Type B pancreatic cell (in vitro differentiated cells): ENCODE results near the gene MANBA. TPM values are rescaled to one million over a fixed set of nuclear protein-coding genes. Genes with fewer than 3 reads are reported as not detected.

Source experiments
- DNase-seq: peaks from one replicate; pipeline ENCODE4 v3.0.0; 2021; ENCODE audit warnings: mixed read lengths; ENCODE audit not compliant: unreplicated experiment; ENCODE audit errors: extremely low spot score
- H3K27ac Mint-ChIP-seq: 2 replicates; pipeline ENCODE4 v1.8.0; 2021; ENCODE audit warnings: mild to moderate bottlenecking, mixed read lengths
- H3K27me3 Mint-ChIP-seq: 2 replicates; pipeline ENCODE4 v1.8.0; 2021; ENCODE audit warnings: mixed read lengths
- H3K36me3 Mint-ChIP-seq: 2 replicates; pipeline ENCODE4 v1.8.0; 2021; ENCODE audit warnings: mixed read lengths
- H3K4me1 Mint-ChIP-seq: one replicate; pipeline ENCODE4 v1.8.0; 2021; ENCODE audit warnings: mixed read lengths; ENCODE audit not compliant: unreplicated experiment
- H3K4me3 Mint-ChIP-seq: 2 replicates; pipeline ENCODE4 v1.8.0; 2021; ENCODE audit warnings: mild to moderate bottlenecking, mixed read lengths
- H3K9me3 Mint-ChIP-seq: 2 replicates; pipeline ENCODE4 v1.8.0; 2021; ENCODE audit warnings: mixed read lengths
- total RNA-seq: library from RNA; stranded (reverse); gene quantifications from 2 replicates; pipeline ENCODE4 v1.2.1, GENCODE V29; 2021; ENCODE audit warnings: low replicate concordance
- TF ChIP-seq, protein P1 (sequence below): fragments of 200-600 bp; sonication (generic); conservative IDR thresholded peaks from 2 replicates; pipeline ENCODE4 v1.5.0; 2021; ENCODE audit warnings: antibody characterized with exemption, mild to moderate bottlenecking

Gene MANBA
- total RNA-seq, 1 donor from 2014 or later, result 32.4 TPM

DNA sequence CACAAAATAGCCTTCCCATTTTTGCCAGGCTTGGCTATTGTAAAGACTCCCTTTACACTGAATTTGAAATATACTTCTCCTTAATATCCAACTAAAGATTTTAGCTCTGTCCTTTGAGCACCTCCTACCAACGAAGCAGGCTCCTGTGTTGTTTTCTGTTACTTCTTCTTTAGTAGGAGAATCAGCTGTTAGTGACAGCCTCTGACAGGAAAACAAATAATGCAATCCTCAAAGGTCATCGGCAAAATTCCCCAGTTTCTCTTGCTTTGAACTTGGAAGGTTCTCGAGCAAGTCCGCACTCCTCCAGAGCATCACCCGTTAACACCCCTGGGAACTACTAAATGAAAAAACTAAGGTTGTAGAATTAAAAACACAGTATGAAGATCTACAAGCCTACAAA is 66.9 kb downstream of the MANBA start:
- Mint-ChIP-seq H3K4me3 (no peak overlapping the region), H3K36me3 (peaks cover 6% of the 10 kb centered on the region), H3K4me1 (no peaks in the 10 kb centered on the region), H3K9me3 (no peaks in the 10 kb centered on the region), H3K27ac (no peak overlapping the region), H3K27me3 (no peaks in the 10 kb centered on the region)
- DNase-seq, result no peak
- TF ChIP-seq, protein P1, sequence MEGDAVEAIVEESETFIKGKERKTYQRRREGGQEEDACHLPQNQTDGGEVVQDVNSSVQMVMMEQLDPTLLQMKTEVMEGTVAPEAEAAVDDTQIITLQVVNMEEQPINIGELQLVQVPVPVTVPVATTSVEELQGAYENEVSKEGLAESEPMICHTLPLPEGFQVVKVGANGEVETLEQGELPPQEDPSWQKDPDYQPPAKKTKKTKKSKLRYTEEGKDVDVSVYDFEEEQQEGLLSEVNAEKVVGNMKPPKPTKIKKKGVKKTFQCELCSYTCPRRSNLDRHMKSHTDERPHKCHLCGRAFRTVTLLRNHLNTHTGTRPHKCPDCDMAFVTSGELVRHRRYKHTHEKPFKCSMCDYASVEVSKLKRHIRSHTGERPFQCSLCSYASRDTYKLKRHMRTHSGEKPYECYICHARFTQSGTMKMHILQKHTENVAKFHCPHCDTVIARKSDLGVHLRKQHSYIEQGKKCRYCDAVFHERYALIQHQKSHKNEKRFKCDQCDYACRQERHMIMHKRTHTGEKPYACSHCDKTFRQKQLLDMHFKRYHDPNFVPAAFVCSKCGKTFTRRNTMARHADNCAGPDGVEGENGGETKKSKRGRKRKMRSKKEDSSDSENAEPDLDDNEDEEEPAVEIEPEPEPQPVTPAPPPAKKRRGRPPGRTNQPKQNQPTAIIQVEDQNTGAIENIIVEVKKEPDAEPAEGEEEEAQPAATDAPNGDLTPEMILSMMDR, result no peak

DNA sequence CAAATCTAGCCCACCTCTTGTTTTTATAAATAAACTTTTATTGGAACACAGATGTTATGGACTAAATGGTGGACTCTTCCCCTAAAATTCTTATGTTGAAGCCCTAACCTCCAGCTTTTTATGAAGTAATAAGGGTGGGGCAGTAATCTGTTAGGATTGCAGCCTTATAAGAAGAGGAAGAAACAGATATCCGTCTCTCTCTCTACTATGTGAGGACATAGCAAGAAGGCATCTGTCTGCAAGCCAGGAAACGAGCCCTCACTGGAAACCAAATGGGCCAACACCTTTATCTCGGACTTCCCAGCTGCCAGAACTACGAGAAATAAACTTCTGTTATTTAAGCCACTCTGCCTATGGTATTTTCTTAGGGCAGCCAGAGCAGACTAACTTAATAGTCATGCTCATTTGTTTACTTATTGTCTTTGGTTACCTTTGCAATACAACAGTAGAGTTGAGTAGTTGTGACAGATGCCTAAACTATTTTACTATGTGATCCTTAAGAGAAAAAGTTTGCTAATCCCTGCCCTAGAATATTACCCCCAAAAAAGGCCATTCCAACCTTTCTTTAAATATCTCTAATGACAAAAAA is 67.4 kb downstream of the MANBA start:
- Mint-ChIP-seq H3K27me3 (no peaks in the 10 kb centered on the region), H3K27ac (no peak overlapping the region), H3K4me3 (no peak overlapping the region), H3K4me1 (no peaks in the 10 kb centered on the region), H3K9me3 (no peaks in the 10 kb centered on the region), H3K36me3 (peaks cover 6% of the 10 kb centered on the region)
- TF ChIP-seq, protein P1, result no peak
- no peak for DNase-seq

DNA sequence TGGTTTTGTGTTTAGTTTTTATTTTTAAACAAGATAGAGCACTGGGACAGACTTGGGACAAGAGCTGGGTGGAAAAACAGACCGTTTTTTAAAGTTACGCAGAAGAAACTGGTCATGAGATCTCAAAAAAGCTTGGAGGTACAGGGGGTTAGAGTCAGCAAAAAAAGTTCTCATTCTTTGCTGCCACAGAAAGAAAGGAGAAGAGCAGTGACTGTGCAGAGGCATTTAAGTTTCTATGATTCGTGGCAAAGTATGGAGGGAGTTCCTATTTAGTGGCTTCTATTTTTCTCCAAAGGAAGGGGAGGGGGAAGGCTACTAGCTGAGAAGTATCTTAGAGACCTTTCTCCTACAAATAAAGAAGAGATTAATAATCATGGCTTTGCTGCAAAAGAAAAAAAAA is 68.3 kb downstream of the MANBA start:
- Mint-ChIP-seq H3K4me1 (no peaks in the 10 kb centered on the region), H3K4me3 (no peak overlapping the region), H3K36me3 (peaks cover 6% of the 10 kb centered on the region), H3K9me3 (no peaks in the 10 kb centered on the region), H3K27me3 (no peaks in the 10 kb centered on the region), H3K27ac (no peak overlapping the region)
- TF ChIP-seq, protein P1, result no peak
- no peak for DNase-seq

DNA sequence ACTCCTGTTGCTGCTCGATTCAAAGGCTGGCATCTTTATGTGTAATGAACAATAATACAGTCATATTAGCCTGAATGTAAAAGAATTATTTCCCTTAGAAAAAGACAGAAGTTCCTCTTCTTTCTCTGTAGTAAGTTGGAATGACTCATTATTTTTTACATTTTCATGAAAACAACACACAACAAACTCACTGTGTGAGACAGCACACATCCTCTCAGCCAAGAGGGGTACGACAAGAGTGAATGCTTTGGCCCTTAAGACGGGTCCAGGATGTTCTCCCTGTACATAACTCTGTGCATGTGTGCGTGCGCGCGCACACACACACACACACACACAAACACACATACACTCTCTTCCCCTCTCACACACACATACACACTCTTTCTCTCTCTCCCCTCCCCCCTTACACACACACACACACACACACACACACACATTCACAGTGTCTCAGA is 72.8 kb downstream of the MANBA start:
- DNase-seq, result no peak
- Mint-ChIP-seq H3K27me3 (no peaks in the 10 kb centered on the region), H3K4me1 (no peaks in the 10 kb centered on the region), H3K4me3 (no peak overlapping the region), H3K36me3 (peaks cover 3% of the 10 kb centered on the region), H3K9me3 (no peaks in the 10 kb centered on the region), H3K27ac (no peak overlapping the region)
- TF ChIP-seq, protein P1, result no peak

DNA sequence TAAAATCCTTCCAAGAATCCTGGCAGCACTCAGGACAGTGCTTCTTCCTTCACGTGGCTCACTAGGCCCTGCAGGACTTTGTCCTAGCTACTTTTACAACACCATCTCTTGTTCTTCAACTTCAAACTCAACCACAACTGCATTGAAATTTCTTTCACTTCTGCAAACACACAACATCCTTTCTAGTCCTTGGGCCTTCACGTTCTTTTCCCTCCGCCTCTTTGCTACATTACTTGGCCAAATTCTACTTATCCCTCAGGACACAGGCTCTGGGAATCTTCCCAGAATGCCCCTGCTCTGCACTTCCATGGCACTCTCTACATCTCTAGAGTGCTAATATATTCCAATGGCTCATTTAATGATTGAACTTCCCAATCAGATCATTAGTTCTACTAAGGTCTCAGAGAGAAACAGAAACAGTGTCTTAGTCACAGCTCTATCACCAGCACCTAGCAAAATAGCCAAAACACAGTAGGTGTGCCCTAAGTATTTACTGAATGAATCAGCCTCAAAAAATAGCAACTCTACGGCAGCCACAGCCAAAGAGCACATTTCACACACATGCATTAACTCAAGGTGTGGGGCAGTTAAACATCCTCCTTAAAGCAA is 73.3 kb downstream of the MANBA start:
- Mint-ChIP-seq H3K36me3 (peaks cover 3% of the 10 kb centered on the region), H3K27ac (no peak overlapping the region), H3K27me3 (no peaks in the 10 kb centered on the region), H3K4me3 (no peak overlapping the region), H3K9me3 (no peaks in the 10 kb centered on the region), H3K4me1 (no peaks in the 10 kb centered on the region)
- DNase-seq, result no peak
- TF ChIP-seq, protein P1, result no peak
